ENCODE data around the gene CABP4.
A peak's percentile ranks its signal among the peaks of the same experiment; 100 is the strongest.

Gene CABP4

DNA sequence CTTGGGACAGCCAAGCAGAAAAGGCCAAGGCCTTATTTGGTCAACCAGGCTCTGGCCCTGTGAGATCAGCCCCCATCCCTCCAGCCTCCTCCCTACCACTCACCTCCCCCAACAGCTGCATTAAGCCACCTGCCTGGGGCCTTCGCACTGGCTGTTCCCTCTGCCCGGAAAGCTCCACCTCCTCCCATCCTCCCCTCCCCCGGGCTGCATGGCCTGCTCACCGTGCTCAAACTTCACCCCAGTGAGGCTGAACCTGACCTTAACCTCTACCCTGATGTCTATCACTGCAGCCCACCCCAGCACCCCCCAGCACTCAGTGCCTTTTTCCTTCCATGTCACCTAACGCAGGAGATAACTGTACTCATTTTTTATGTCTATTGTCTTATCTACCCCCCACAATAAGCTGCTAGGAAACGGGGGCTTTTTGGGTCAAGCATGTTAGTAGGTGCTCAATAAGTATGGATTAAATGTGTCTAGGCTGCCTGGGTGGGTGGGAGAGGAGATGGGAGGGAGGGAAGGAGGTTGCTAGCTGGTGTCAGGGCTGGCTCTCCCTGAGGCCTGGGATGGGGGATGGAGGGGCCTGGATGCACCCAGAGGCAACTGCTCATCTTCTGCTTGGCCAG is 18.6 kb upstream of the CABP4 start:
- peak; percentile 91 for DNase-seq

GRCh38 chr11:67437082-67437808 is 17.9 kb upstream of the CABP4 start, which contains the start of gene PTPRCAP:
Gene PTPRCAP (minus strand): TSS chr11:67437682. CDS start chr11:67437619, 63 bp downstream.
- DNase-seq, result no peak

GRCh38 chr11:67437809-67438157 is 17.4 kb upstream of the CABP4 start:
- DNase-seq, result no peak

DNA sequence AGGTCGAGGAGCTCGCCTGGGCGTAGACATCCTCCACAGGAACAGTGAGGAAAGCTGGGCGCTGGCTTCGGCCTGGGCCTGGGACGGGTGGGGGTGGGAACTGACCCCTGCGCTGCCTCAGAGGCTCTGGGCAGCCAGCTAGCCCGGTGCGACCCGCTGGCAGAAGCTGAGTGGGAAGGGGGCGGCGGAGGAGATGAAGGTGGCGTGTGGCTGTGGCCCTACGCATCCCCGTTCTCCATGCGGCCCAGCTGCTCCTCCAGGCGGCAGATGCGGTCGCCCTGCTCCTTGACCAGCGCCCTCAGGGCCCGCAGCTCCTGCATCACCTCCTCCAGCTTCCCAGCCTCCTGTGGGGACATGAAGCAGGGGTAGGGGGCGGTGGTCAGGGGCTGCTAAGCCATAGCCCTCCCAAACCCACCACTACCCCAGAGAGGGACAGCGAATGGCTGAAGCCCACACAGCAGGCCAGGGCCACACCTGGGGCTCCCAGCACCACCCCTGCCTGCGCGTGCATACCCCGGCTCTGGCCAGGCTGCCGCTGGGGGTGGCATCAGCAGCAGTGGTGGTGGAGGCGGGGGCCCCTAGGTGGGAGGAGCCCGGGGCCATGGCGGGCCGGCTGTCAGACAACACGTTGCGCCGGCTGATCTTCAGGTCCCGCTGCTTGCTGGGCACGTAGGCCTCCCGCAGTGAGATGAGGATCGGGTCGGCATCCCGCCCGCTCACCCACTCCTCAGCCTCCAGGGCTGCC is 16.8 kb upstream of the CABP4 start:
- no peak for DNase-seq

- DNase-seq, result no peak
Measured at GRCh38 chr11:67439321-67440228, 15.6 kb upstream of the CABP4 start.

DNA sequence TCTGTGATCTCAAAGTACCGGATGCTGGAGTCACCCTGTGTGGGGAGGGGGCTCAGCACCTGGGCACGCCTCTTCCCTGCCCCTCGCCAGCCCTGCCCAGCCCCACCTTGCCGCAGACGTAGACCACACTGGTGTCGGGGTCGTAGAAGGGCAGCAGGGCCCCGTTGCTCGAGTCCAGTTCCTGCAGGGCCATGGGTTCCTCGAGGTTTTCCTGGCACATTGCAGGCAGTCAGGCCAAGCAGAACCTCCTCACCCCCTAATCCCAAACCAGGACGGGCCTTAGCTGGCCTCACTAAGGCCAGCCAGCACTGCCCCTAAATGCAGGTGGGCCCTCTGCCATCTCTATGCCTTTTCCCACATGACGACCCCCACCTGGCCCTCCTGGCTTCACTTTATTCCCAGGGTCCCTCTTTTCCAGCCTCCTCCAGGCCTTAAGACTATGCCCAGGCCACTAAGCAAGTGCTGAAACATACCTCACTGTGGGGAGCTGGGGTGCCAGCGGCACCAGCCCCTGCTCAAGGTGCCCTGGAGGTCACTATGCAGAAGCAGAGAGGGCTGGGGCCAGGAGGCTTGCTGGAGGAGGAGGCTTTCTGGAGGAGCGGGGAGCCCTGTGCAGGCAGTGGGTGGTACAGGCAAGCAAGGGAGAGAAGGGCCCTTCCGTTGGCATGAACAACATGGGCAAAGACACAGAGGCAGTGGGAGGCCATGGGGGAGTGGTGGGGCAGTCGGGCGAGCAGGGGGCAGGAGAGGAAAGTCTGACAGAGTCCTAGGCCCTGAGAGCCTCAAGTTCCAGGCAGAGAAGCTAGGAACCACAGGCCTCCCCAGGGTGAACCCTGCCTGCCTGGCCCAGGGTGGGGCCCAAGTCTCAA is 14.7 kb upstream of the CABP4 start:
- no peak for DNase-seq

DNA sequence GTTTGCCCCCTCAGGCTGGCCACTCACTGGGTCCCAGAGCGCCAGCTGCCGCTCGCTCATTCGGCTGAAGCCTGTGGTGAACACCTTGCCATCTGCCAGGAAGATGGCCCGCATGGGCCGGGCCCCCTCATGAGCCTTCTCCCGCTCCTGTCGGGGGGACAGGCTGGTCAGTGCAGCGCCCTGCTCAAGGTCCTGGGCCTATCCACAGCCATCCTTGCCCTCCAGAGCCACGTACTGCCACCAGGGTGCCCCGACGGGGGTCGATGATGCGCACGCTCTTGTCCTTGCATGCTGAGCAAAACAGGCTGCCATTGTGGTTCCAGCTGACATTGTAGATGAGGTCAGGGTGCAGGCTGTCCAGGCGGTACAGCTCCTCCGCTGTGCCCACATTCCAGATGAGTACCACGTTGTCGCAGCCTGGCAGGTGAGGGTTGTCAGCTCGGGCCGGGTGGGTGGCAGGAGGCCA is 14.0 kb upstream of the CABP4 start:
- DNase-seq, result no peak

- no peak for DNase-seq
Measured at GRCh38 chr11:67441731-67442351, 13.3 kb upstream of the CABP4 start.

DNA sequence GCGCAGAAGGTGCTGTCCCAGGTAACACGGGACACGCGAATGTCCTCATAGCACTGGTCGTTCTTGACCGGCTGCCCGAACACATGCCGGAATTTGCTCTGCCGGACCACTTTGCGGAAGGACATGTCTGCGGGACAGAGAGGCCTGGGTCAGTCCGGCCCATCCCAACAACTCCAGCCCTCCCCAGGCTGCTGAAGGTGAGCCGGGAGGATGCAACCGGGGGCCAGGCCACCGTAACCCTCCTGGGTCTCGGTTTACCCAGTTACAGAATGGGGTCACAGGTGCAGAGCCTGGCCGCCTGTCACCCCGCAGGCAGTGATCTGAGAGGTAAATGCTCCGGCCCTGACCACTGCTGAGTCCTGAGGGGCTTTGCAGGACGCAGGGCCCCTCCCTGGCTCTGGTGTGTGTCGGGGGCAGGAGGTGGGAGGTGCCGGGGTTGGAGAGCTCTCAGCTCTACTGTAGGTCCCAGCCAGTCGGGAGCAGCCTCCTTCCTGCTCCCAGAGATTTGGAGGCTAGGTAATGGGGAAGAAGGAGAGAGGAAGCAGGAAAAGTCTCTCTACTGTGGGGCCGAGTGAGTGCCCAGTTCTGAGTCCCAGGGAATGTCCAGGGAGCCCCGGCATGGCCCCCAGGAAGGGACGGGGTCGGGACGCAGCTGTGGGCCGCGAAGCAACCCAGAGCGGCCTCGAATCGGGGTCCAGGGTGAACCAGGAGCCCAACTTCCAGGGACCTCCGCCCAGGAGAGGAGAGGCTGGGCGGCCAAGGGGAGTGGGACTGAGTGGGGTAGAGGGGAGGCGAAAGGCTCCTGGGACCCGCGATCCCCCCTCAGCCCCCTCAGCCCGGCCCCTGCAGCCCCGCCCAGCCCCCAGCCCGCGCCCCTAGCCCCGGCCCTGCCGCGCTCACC is 12.4 kb upstream of the CABP4 start:
- no peak for DNase-seq

GRCh38 chr11:67445515-67445914 is 9.6 kb upstream of the CABP4 start:
- no peak for DNase-seq

DNA sequence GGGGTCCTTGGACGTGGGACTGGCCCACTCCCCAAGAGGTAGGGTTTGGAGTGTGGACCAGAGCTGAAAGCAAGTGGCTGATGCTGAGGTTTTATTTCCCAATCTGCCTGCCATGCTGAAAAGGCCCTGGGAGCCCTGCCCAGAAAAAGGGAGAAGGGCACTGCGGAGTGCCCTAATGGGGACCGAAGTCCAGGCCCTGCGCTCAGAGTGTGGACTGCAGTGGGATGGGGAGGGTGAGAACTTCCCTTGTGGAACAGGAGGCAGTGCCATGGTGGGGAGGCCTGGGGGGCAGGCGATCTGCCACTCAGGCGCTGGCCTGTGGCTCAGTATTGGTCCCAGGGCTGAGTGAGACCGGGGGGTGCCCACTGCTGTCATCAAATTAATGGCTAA is 6.9 kb upstream of the CABP4 start:
- DNase-seq, result no peak

DNA sequence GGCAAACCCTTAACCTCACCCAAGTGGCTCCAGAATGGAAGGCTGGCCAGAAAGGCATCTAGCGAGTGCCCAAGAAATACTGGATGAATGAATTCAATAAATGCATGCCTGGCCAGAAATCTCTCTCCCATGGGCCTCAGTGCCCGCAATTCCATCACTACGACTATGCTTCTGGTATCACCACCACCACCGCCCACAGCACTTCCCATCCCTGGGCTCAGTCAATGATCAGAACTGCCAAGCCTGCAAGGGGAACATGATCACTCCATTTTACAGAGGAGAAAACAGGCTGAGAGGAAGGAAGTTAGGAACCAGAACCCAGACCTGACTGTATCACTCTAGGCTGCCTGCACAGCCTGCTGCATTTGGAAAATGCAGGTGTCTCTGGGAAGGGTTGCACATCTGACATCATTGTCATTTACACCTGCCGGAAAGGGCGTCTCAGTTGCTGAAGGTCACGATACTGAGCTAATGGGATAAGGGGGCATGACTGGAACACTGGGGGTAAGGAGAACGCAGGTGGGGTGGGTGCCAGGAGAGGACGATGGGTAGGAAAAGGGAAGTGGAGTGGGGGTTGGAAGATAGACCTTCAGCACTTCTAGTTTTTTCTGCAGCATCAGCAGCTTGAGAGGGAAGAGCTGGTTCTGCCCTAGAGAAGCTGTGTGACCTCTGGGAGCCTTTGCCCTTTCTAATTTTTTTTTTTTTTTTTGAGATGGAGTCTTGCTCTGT is 5.9 kb upstream of the CABP4 start:
- DNase-seq, result no peak

GRCh38 chr11:67450796-67451657 is 4.1 kb upstream of the CABP4 start:
- DNase-seq, result no peak

- peak; percentile 47 for DNase-seq
Measured at GRCh38 chr11:67451658-67451976, 3.5 kb upstream of the CABP4 start.

DNA sequence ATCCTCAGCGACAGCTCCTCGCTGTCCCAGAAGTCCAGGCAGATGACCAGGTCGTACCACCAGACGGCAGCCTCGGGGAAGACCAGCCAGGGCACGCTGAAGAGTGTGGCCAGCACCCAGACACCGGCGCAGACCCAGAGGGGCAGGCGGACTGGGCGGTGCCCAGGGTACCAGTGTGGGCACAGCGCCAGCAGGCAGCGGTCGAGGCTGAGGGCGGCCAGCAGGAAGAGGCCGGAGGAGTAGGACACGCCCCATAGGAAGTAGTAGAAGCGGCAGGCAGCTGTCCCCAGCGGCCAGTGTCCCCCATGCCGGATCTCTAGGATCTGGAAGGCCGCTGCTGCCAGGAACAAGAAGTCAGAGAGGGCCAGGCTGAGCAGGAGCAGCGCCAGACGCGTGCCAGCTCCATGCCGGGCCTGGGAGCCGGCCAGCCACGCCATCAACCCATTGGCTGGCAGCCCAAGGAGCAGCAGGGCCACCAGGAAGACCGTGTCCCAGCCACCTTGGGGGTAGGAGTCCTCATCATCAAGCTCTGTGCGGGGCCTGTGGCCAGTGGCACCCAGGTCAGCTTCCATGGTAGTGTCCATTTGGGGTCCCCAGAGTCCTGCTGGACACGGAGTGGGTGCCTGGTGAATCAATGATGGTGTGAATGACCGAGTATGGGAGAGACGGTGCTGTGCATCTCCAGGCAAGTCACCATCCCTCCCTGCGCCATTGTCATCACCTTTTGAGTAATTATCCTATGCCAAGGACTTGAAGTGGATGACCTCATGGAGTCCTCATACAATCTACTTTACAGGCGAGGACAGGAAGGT is 2.8 kb upstream of the CABP4 start, which contains the start of gene GPR152:
Gene GPR152, minus strand, starts transcription at position 589 of the 812 bp plus-strand sequence. Its CDS starts 5 bp downstream, at position 584.
- DNase-seq, result peak; percentile 50

DNA sequence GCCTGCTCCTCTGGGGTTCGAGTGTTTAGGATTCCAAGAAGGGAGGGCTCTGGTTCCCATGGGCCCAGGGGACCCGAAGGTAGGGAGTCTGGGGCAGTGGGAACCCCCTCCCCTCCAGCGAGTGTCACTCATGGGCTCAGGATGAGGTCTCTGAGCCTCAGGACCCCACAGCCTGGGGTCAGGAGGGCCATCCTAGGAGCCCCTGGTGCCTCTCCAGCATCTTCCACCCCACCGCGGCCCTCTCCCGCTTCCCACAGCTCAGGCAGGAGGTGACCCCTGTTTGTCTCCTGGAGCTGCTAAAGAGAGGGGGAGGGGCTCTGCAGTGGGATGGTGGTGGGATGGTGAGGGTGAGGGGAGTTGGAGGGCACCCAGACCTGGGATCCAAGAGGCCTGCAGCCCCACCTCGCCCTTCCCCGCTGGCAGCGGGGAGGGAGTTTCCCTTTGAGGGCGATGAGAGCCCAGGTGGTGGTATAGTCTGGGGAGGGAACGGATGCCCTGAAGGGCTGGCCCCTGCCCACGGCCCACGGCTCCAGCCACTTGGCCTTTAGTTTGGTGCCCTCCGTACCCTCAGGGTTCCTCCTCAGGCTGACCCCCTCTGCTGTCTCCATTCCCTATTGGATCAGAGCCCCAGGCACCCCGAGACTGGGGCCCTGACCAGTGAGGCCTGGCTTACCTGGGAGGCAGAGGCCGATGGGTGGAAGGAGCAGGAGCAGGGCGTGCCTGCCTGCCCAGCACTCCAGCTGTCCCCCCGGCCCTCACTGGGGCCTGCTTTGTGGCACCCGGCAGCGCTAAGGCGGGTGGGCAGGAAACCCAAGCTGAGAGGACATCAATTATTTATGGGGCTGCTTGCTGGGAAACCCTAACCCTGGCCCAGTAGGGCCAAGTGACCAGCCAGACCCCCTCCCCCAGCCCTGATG is 1.1 kb upstream of the CABP4 start:
- no peak for DNase-seq

Data from islet precursor cell (in vitro differentiated cells).